Measurements from ENCODE around the gene ZNF48. TPM values are rescaled to one million over a fixed set of nuclear protein-coding genes. Genes with fewer than 3 reads are reported as not detected.
"Not testable (repeated sequence)": the region's sequence is repeated elsewhere in the genome, so short reads cannot be mapped to it uniquely, and the experiment has no call there.

ZNF48 gene
- total RNA-seq, 6 experiments from 2014 or later = 5.3 to 7.9 (median 6.1) TPM

DNA sequence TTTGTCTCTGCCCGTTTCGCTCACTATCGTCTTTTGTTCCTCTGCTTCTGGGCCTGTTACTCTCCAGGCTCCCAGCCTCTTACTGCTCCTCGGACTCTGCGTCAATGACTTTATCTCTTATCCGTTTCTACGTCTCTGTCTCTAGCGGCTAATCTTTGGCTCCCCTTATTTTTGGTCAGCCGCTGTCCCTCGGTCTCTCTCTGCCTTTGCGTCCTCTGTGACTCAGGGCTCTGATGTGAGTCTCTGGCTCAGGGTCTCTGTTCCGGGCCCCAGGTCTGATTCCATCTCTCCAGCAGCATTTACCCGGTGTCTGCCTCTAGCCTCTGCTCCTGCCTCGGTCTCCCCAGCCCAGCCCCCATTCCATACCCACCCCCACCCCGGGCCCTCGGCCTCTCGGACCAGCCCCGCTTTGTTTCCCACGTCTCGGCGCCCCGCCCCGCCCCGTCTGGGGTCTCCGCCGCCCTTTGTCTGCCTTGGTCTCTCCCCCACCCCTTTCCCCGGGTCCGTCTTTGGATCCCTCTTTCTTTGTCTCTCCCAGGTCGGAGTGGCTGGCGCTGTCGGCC is 547 bp upstream of the ZNF48 start:
- Mint-ChIP-seq H3K36me3 (ENCODE audit: low read depth) (no peaks in the 10 kb centered on the region), H3K27me3 (ENCODE audit: insufficient read depth) (no peaks in the 10 kb centered on the region; the same call in 1 of the 2 replicates), H3K4me1 (ENCODE audit: low read depth) (peaks cover 32% of the 10 kb centered on the region), H3K9me3 (no peaks in the 10 kb centered on the region), H3K27ac (peak overlapping the region; percentile 91), H3K4me3 (peak overlapping the region; percentile 91)
- TF ChIP-seq CTCF (IDR thresholded peaks at IDR 0.05) = no peak
- DNase-seq = no peak

DNA sequence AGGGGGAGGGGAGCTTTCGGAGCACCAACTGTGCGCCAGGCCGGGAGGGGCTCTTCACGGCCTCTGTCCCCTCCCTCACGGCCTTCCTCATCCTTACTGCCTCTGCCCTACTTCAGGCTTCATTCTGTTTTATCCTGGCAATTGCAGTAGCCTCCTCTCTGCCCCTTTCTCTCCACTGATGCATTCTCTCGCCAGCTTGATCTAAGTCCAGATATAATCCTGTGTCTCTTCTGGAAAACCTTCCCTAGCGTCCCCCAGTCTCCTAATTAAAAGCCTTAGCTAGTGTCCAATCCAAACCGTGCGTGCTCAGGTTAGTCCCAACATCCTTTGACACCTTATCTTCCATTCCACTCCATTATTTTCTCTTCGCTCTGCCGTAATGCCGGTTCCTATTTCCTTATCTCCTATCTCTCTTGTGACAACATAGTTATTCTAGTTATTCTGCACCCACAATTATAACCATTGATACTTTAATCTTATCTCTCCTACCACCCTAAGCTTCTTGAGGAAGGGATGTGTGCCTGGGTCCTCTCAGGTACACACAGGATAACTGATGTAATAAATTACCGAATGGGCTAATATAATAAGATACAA is 869 bp downstream of the ZNF48 start:
- no peak for DNase-seq
- H3K9me3 Mint-ChIP-seq = no peaks in the 10 kb centered on the region

GRCh38 chr16:30396627-30397026 is 1.4 kb downstream of the ZNF48 start:
- H3K4me1 Mint-ChIP-seq (ENCODE audit: low read depth) = peaks cover 42% of the 10 kb centered on the region
- not testable (repeated sequence) for H3K36me3 Mint-ChIP-seq (ENCODE audit: low read depth); DNase-seq; H3K9me3 Mint-ChIP-seq; H3K27me3 Mint-ChIP-seq (ENCODE audit: insufficient read depth); H3K27ac Mint-ChIP-seq
- peak overlapping the region; percentile 89; the same call in 1 of the 2 replicates for H3K4me3 Mint-ChIP-seq

More for the DNA sequence above, 869 bp downstream of the ZNF48 start:
- no peak for TF ChIP-seq CTCF (IDR thresholded peaks at IDR 0.05)
- Mint-ChIP-seq H3K27me3 (ENCODE audit: insufficient read depth) (no peaks in the 10 kb centered on the region; the same call in 1 of the 2 replicates), H3K4me1 (ENCODE audit: low read depth) (peaks cover 38% of the 10 kb centered on the region), H3K27ac (peak overlapping the region; percentile 62), H3K4me3 (peak overlapping the region; percentile 89), H3K36me3 (ENCODE audit: low read depth) (no peaks in the 10 kb centered on the region)

GRCh38 chr16:30397056-30397455 is 1.8 kb downstream of the ZNF48 start:
- no peak overlapping the region for H3K27ac Mint-ChIP-seq
- peaks cover 46% of the 10 kb centered on the region for H3K4me1 Mint-ChIP-seq (ENCODE audit: low read depth)
- H3K4me3 Mint-ChIP-seq = no peak overlapping the region
- H3K9me3 Mint-ChIP-seq = no peaks in the 10 kb centered on the region
- no peak for DNase-seq
- no peaks in the 10 kb centered on the region for H3K27me3 Mint-ChIP-seq (ENCODE audit: insufficient read depth)
- H3K36me3 Mint-ChIP-seq (ENCODE audit: low read depth) = no peaks in the 10 kb centered on the region
- no peak for TF ChIP-seq CTCF (IDR thresholded peaks at IDR 0.05)

DNA sequence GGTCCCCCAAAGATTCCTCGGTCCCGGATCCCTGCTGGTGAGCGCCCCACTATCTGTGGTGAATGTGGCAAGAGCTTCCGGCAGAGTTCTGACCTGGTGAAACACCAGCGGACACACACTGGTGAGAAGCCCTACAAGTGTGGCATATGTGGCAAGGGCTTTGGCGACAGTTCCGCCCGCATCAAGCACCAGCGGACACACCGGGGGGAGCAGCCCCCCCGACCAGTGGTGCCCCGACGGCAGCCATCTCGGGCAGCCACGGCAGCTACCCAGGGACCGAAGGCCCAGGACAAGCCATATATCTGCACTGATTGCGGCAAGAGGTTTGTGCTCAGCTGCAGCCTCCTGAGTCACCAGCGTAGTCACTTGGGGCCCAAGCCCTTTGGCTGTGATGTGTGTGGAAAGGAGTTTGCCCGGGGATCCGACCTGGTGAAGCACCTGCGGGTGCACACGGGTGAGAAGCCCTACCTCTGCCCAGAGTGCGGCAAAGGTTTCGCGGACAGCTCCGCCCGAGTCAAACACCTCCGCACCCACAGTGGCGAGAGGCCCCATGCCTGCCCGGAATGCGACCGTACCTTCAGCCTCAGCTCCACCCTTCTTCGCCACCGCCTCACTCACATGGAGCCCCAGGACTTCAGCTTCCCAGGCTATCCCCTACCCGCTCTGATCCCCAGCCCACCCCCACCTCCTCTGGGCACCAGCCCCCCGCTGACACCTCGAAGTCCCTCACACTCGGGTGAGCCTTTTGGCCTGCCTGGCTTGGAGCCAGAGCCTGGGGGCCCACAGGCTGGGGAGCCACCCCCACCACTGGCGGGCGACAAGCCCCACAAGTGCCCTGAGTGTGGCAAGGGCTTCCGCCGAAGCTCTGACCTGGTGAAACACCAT is 2.8 kb downstream of the ZNF48 start:
- Mint-ChIP-seq H3K27ac (no peak overlapping the region), H3K9me3 (no peaks in the 10 kb centered on the region), H3K27me3 (ENCODE audit: insufficient read depth) (no peaks in the 10 kb centered on the region), H3K4me3 (no peak overlapping the region), H3K36me3 (ENCODE audit: low read depth) (no peaks in the 10 kb centered on the region), H3K4me1 (ENCODE audit: low read depth) (peaks cover 46% of the 10 kb centered on the region)
- DNase-seq = no peak
- TF ChIP-seq CTCF (IDR thresholded peaks at IDR 0.05) = no peak
